Activated CD8-positive, alpha-beta T cell treated with anti-CD3 and anti-CD28 coated beads, Interleukin-2, amount 10 ng/mL, durations not matched to agents 7 days and 5 days (primary cell): ENCODE results near the gene RCVRN. TPM values are rescaled to one million over a fixed set of nuclear protein-coding genes. Genes with fewer than 3 reads are reported as not detected.

Experiments used
- ATAC-seq: fragments of 150-1000 bp; cut with Tn5 transposase; one replicate; pipeline ENCODE4 v1.10.0; 2021; ENCODE audit warnings: moderate library complexity
- CTCF ChIA-PET: fragments of 350-600 bp; sonication (Branson Sonifier 250); formaldehyde crosslinking; loops from one replicate; lab custom pipeline; 2021; ENCODE audit warnings: antibody characterized with exemption; lab: Charles Lee
- POLR2A ChIA-PET: fragments of 350-600 bp; sonication (Branson Sonifier 250); formaldehyde crosslinking; loops from one replicate; lab custom pipeline; 2021; ENCODE audit warnings: antibody characterized with exemption; lab: Charles Lee
- DNase-seq: peaks from one replicate; pipeline ENCODE4 v3.0.0-alpha.2; 2020
- H3K27ac Mint-ChIP-seq: one replicate; pipeline ENCODE4 v1.8.0; 2021; ENCODE audit warnings: mild to moderate bottlenecking, mixed read lengths
- H3K27me3 Mint-ChIP-seq: one replicate; pipeline ENCODE4 v1.8.0; 2021; ENCODE audit warnings: low read depth, mixed read lengths
- H3K36me3 Mint-ChIP-seq: one replicate; pipeline ENCODE4 v1.8.0; 2021; ENCODE audit warnings: low read depth, mixed read lengths
- H3K4me1 Mint-ChIP-seq: one replicate; pipeline ENCODE4 v1.8.0; 2021; ENCODE audit warnings: low read depth, mixed read lengths
- H3K4me3 Mint-ChIP-seq: one replicate; pipeline ENCODE4 v1.8.0; 2021; ENCODE audit warnings: mild to moderate bottlenecking, mixed read lengths
- H3K9me3 Mint-ChIP-seq: one replicate; pipeline ENCODE4 v1.8.0; 2022; ENCODE audit warnings: mixed read lengths; ENCODE audit not compliant: insufficient read depth
- total RNA-seq, 2 experiments: library from RNA; stranded (reverse); gene quantifications; one replicate each; pipeline ENCODE4 v1.2.3, GENCODE V29; 2021

RCVRN gene
- total RNA-seq, 2 experiments from 2014 or later = not detected

DNA sequence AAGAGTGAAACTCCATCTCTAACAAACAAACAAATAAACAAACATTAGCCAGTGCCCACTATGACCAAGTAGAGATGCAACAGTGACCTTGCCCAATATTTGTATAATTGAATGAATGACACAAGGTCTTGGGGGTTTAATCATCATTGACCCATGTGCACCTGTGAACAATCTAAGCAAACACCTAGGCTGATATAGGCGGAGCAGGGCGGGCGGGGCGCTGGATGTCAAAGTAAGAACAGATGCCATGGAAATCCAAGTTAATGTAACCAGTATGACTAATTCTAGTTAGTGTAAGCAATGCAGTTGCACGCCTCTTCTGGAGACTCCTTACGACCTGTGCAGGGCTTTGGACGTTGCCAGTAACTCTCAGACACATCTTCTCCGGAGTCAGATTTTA lies 17.6 kb downstream of the RCVRN start:
- ChIA-PET CTCF (no interaction called here), POLR2A (no interaction called here)
- no peaks in the 10 kb centered on the region for H3K36me3 Mint-ChIP-seq
- no peaks in the 10 kb centered on the region for H3K27me3 Mint-ChIP-seq
- no peak overlapping the region for H3K4me3 Mint-ChIP-seq
- H3K27ac Mint-ChIP-seq = no peak overlapping the region
- no peaks in the 10 kb centered on the region for H3K4me1 Mint-ChIP-seq
- no peak for ATAC-seq
- H3K9me3 Mint-ChIP-seq = peaks cover 8% of the 10 kb centered on the region
- no peak for DNase-seq

DNA sequence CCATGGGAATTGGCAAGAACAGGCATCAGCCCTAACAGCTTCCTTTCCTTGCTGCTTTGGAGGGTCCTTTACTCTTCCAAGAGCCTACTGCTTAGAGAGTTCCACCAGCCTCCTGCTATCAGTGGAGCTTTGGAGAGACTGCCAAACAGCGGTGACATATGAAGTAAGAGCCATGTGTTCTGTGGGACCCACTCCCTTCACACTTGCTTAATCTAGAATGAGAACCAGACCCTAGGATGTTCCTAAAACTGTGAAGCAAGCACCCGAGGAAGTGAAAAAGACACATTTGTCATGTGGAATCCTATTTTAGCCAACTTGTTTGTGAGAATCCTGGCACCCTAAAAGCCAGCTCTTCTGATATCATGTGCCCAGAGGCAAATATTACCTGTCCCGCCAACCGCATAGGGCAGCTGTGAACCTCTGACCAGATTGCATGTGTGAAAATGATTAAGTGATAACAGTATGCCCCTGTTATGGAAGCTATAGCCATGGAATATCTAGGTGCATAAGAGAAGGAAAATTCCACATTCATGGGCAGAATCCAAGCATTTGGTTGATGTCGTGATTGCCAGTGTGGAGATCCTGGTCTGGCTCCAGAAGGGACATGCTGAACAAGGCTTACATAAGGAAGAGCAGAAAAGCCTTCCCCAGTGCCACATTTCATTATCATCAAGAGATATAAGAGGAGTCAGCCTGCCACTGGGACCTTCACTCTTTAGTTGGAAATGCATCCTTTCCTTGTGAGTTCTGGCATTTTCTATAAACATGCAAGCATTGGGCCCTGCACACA lies 18.7 kb downstream of the RCVRN start:
- Mint-ChIP-seq H3K4me1 (no peaks in the 10 kb centered on the region), H3K27ac (no peak overlapping the region), H3K4me3 (no peak overlapping the region), H3K27me3 (no peaks in the 10 kb centered on the region), H3K9me3 (peaks cover 15% of the 10 kb centered on the region), H3K36me3 (no peaks in the 10 kb centered on the region)
- CTCF ChIA-PET = no interaction called here
- ATAC-seq = no peak
- POLR2A ChIA-PET = no interaction called here
- DNase-seq = no peak

DNA sequence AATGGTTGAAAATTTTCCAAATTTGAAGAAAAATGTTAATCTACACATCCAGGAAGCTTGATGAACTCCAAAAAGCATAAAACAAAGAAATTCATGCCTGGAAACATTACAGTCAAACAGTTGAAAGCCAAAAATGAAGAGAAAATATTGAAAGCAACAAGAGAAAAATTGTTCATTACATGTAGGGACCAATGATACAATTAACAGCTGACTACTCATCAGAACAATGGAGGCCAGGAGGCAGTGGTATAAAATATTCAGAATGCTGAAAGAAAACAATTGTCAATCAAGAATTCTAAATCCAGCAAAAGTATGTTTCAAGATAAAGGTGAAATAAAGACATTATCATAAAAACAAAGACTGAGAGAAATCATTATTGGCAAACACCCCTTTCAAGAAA lies 21.6 kb downstream of the RCVRN start:
- ChIA-PET CTCF (no interaction called here), POLR2A (no interaction called here)
- DNase-seq (no peak), ATAC-seq (no peak)
- Mint-ChIP-seq H3K27me3 (no peaks in the 10 kb centered on the region), H3K27ac (no peak overlapping the region), H3K36me3 (no peaks in the 10 kb centered on the region), H3K9me3 (peaks cover 15% of the 10 kb centered on the region), H3K4me3 (no peak overlapping the region), H3K4me1 (no peaks in the 10 kb centered on the region)

DNA sequence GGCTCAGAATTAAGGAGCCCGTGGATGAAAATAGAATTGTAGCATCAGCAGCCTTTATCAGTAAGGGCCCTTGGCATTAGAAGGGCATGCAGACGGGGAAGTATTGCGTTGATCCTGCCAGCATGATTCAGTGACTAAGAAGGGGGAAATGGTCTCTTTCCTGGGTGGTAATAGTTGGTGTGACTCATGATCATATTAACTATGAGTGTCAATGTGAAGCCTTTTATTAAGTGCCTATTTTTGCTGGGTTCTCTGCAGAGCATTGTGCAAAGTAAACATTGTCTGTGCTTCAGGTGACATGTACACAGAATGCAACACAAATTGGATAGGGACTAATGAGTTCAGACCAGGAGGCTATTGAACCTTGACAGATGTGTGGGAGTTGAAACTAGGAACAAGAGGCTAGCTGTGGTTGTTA lies 24.5 kb downstream of the RCVRN start:
- Mint-ChIP-seq H3K4me1 (no peaks in the 10 kb centered on the region), H3K4me3 (no peak overlapping the region), H3K36me3 (no peaks in the 10 kb centered on the region), H3K9me3 (peaks cover 15% of the 10 kb centered on the region), H3K27me3 (no peaks in the 10 kb centered on the region), H3K27ac (no peak overlapping the region)
- DNase-seq (no peak), ATAC-seq (no peak)
- ChIA-PET POLR2A (no interaction called here), CTCF (no interaction called here)

DNA sequence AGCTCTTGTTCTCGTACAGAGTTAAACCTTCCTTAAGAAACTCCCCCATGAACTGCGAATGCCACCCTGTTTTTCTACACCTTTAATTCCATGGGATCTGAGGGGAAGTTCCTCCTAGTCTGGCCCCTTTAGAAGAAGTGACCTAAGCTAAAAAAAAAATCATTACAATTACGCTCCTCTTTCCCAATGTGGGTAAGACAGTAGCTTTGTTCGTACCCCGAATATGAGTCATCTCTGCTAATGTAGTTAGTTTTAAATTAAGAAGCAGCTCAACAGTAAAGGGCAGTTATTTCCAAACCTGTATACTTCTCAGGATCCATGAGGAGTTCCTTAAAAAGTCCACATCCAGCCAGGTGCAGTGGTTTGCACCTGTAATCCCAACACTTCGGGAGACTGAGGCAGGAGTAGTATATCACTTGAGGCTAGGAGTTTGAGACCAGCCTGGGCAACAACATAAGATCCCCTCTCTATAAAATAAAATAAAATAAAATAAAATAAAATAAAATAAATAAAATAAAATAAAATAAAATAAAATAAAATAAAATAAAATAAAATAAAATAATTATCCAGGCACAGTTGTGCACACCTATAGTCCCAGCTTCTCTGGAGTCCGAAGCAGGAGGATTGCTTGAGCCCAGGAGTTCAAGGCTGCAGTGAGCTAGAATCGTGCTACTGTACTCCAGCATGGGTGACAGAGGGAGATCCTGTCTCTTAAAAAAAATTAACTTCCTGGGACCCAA lies 26.1 kb downstream of the RCVRN start:
- H3K4me3 Mint-ChIP-seq = no peak overlapping the region
- H3K4me1 Mint-ChIP-seq = no peaks in the 10 kb centered on the region
- no peaks in the 10 kb centered on the region for H3K27me3 Mint-ChIP-seq
- ATAC-seq (no peak), DNase-seq (no peak)
- CTCF ChIA-PET = no interaction called here
- no peak overlapping the region for H3K27ac Mint-ChIP-seq
- peaks cover 15% of the 10 kb centered on the region for H3K9me3 Mint-ChIP-seq
- H3K36me3 Mint-ChIP-seq = no peaks in the 10 kb centered on the region
- POLR2A ChIA-PET = no interaction called here

DNA sequence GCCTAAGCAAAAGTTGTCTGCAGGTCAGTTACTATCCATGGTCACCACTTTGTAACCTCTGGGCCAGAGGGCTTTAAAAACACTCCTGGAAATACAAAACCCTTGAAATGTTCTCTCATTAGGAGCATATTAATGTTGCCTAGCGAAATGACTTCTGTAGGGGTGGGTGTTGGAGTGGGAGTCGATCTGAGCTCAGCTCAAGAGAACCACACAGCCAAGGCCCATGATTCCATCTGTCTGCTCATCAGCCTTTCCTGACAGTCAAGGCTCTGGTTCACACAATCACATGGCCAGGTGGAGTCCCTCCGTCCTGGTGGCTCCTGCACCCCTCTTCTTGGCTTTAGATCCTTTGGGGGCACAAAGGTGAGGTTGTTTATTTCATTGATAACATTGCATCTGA lies 26.7 kb downstream of the RCVRN start:
- no peak for DNase-seq
- Mint-ChIP-seq H3K36me3 (no peaks in the 10 kb centered on the region), H3K27me3 (no peaks in the 10 kb centered on the region), H3K9me3 (peaks cover 13% of the 10 kb centered on the region), H3K27ac (no peak overlapping the region), H3K4me3 (no peak overlapping the region), H3K4me1 (no peaks in the 10 kb centered on the region)
- POLR2A ChIA-PET = no interaction called here
- ATAC-seq = no peak
- CTCF ChIA-PET = no interaction called here

DNA sequence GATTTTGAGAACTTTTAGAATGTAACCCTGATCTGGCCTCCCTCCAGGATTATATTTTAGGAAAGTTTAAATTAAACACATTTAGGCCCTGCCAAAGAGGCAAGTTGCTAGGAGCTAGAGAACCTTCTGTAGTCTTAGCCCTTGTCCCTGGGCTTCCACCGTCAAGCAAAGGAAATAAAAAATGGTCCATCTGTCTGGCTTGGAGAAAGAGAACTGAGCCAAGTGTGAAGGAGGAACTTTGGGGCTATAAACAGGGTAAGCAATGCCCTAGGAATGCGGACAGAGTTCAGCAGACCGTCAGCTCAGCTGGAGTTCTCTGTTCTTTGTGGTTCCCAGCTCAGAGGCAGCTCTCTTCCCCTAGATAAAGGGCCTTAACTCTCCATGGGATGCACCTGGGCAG lies 29.6 kb downstream of the RCVRN start:
- H3K27ac Mint-ChIP-seq = no peak overlapping the region
- no peaks in the 10 kb centered on the region for H3K27me3 Mint-ChIP-seq
- H3K4me3 Mint-ChIP-seq = no peak overlapping the region
- no peaks in the 10 kb centered on the region for H3K36me3 Mint-ChIP-seq
- DNase-seq (no peak), ATAC-seq (no peak)
- POLR2A ChIA-PET = no interaction called here
- no peaks in the 10 kb centered on the region for H3K9me3 Mint-ChIP-seq
- H3K4me1 Mint-ChIP-seq = no peaks in the 10 kb centered on the region
- CTCF ChIA-PET = no interaction called here

DNA sequence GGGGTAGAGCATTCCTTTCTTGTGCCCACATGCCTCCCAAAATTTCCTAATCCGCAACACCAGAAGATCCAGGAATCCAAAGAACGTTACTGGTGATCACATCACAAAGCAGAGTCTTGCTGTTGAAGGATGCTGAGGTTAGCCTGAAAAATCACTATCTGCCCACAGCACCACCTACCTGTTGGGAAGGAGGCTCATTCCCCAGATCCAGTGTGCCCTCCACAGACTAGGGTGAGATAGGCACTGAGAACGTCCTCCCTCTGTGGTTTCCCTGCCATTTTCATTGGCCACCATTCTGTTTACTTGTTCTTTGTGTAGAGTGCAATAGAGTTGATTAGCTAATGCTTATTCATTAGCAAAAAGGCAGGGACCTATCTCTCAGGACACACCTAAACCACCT lies 30.3 kb downstream of the RCVRN start:
- POLR2A ChIA-PET = no interaction called here
- CTCF ChIA-PET = no interaction called here
- Mint-ChIP-seq H3K9me3 (no peaks in the 10 kb centered on the region), H3K27ac (no peak overlapping the region), H3K4me1 (no peaks in the 10 kb centered on the region), H3K36me3 (no peaks in the 10 kb centered on the region), H3K4me3 (no peak overlapping the region), H3K27me3 (no peaks in the 10 kb centered on the region)
- ATAC-seq = no peak
- DNase-seq = no peak

DNA sequence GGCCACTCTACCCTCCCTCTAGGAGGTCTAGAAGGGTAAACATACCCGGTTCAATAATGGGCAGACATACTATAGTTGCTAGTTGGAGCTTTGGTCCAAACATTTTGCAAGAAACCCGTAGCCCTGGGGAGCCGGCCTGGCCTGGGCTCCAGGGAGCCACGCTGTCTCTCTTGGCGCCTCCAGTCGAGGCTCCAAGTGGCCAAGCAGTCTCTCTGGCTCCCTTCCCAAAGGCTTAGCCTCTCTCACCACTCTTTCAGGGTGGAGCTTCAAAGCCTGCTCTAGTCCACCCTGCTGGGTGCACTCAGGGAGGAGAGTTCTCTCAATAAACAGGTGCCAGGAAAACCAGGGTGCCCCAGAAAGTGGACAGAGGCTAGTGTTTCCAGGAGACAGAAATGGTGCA lies 32.2 kb downstream of the RCVRN start:
- H3K4me3 Mint-ChIP-seq = no peak overlapping the region
- H3K4me1 Mint-ChIP-seq = no peaks in the 10 kb centered on the region
- no peaks in the 10 kb centered on the region for H3K27me3 Mint-ChIP-seq
- DNase-seq = no peak
- H3K36me3 Mint-ChIP-seq = no peaks in the 10 kb centered on the region
- no peak overlapping the region for H3K27ac Mint-ChIP-seq
- H3K9me3 Mint-ChIP-seq = no peaks in the 10 kb centered on the region
- POLR2A ChIA-PET = no interaction called here
- CTCF ChIA-PET = no interaction called here
- no peak for ATAC-seq

DNA sequence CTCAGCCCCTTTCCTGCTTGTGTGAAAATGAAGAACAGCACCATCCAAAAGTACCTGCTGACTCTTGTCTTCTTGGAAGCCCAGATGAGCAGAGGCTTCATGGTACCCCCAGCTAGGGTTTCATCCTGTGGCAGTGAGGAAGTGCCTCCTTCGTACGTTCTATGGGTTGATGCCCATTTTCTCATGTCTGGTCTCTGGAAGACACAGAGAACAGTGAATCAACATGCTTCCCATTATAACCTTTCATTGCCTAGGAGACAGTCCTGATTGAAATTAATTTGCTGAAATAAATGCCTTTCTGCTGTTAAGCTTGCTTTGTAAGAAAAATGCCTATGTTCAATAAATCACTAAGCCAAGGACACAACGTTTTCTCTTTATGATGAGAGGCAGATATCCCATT lies 36.5 kb downstream of the RCVRN start:
- POLR2A ChIA-PET = no interaction called here
- no peak overlapping the region for H3K4me3 Mint-ChIP-seq
- H3K9me3 Mint-ChIP-seq = no peaks in the 10 kb centered on the region

DNA sequence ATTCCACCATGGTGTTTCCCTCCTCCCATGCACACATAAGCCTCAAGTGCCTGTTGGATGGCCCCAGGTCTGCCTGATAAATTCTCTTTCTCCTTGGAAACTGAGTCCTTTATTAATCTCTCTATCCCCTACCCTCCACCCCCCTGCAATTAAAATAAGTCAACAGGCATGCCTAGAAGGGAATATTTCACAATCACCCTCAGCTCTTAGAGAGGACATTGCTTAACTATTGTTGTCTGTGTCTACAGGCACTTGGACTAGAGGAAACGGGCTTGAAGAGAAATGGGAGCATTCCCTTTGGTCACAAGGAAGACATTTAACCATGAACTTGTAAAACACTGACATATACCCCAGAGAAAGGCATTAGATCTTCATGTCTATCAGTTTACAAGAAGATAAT lies 39.5 kb downstream of the RCVRN start:
- ATAC-seq (no peak), DNase-seq (no peak)
- Mint-ChIP-seq H3K4me3 (no peak overlapping the region), H3K27me3 (no peaks in the 10 kb centered on the region), H3K9me3 (no peaks in the 10 kb centered on the region), H3K27ac (no peak overlapping the region), H3K36me3 (no peaks in the 10 kb centered on the region), H3K4me1 (no peaks in the 10 kb centered on the region)
- ChIA-PET CTCF (no interaction called here), POLR2A (no interaction called here)

More for the DNA sequence above, 36.5 kb downstream of the RCVRN start:
- Mint-ChIP-seq H3K4me1 (no peaks in the 10 kb centered on the region), H3K27me3 (no peaks in the 10 kb centered on the region), H3K27ac (no peak overlapping the region), H3K36me3 (no peaks in the 10 kb centered on the region)
- CTCF ChIA-PET = no interaction called here
- ATAC-seq (no peak), DNase-seq (no peak)

DNA sequence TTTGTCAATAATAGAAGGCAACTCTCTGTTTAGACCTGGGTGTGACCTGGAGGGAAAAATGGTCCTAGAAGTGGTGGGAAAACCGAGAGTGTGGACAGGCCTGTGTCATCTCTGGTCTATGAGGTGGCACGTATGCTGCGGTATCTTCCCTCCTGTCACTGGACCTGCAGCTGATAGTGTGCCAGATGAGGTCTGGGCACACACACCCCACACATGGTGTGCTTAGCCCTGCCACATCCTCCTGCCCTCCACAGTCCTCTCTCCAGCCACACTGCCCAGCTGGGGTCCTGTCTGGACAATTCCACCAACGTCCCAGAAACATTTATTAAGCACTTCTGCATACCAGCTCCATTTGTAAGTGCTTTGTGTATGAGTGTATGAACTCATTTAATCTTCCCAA lies 42.1 kb downstream of the RCVRN start:
- POLR2A ChIA-PET = no interaction called here
- ATAC-seq = no peak

More for the DNA sequence above, 42.1 kb downstream of the RCVRN start:
- CTCF ChIA-PET = no interaction called here
- DNase-seq = no peak
- peaks cover 12% of the 10 kb centered on the region for H3K9me3 Mint-ChIP-seq
- no peak overlapping the region for H3K27ac Mint-ChIP-seq
- H3K36me3 Mint-ChIP-seq = no peaks in the 10 kb centered on the region
- H3K27me3 Mint-ChIP-seq = no peaks in the 10 kb centered on the region
- no peaks in the 10 kb centered on the region for H3K4me1 Mint-ChIP-seq
- H3K4me3 Mint-ChIP-seq = no peak overlapping the region
